ENCODE results near the gene GHITM.
A peak's percentile ranks its signal among the peaks of the same experiment; 100 is the strongest.
"Not testable (repeated sequence)": the region's sequence is repeated elsewhere in the genome, so short reads cannot be mapped to it uniquely, and the experiment has no call there.

The GHITM gene

GRCh38 chr10:84148006-84148597, 8.8 kb downstream of the GHITM start:
- DNase-seq = peak; percentile 8

DNA sequence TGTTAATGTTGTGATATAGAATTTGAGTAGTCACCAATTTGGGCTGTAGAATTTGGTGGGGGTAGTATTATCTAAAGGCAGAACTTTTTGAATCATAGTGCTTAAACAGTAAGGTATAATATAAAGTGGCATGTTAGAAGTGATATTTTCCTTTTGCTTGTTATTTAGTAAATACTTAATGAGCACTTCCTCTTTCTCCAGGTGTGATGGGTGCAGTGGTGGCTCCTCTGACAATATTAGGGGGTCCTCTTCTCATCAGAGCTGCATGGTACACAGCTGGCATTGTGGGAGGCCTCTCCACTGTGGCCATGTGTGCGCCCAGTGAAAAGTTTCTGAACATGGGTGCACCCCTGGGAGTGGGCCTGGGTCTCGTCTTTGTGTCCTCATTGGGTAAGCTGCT, 10.5 kb downstream of the GHITM start:
- DNase-seq = no peak

DNA sequence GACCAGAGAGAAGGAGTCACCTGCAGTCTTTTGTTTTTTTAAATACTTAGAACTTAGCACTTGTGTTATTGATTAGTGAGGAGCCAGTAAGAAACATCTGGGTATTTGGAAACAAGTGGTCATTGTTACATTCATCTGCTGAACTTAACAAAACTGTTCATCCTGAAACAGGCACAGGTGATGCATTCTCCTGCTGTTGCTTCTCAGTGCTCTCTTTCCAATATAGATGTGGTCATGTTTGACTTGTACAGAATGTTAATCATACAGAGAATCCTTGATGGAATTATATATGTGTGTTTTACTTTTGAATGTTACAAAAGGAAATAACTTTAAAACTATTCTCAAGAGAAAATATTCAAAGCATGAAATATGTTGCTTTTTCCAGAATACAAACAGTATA, 13.5 kb downstream of the GHITM start:
- DNase-seq = no peak

- no peak for DNase-seq
Observed at GRCh38 chr10:84155521-84155920, 16.2 kb downstream of the GHITM start.

DNA sequence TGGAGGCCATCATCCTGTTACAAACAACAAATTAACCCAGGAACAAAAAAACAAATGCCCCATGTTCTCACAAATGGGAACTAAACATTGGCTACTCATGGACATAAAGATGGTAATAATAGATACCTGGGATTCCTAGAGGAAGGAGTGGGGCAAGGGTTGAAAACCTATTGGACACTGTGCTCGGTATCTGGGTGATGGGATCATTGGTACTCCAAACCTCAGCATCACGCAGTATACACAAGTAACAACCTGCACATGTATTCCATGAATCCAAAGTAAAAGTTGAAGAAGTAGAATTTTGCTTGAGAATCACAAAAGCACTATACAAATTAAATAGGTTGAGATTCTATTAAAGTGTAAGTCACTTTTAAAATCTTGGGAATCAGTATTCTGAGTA, 16.7 kb downstream of the GHITM start:
- no peak for DNase-seq

DNA sequence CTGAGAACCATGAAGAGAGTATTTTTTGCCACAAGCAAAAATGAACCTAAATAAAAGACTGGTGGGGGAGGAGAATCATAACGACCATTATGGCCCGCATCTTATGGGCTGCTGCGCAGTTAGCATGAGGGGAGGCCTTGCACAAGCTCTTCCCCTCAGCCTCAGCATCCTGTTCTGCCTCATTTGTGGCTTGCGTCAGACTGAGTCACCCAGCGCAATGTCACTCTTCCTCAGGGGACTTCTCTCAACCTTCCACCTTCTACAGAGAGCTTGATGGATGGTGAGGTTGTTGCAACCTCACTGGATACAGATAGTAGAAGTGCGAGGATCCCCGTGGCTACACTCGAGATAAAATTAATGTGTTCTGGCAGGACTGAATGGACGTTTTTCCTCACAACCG, 17.5 kb downstream of the GHITM start:
- DNase-seq = no peak

DNA sequence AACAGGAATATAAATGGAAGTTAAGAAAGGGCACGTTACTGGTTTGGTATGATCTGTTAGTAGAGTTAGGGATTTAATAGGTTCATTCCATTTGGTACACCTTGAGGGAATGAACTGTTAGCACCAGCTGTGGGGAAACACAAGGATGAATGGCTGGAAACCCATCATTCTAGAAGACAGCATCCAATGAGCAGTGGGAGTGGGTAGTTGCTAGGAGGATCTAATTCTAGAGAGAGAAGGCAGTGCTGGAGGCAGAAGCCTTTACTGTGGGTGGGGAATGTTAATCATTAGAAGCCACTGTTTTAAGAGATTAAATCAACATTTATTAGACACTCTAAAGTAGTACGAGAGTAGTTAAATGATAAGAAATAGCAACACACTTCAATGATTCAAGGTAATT, 18.8 kb downstream of the GHITM start:
- no peak for DNase-seq

GRCh38 chr10:84158550-84158949, 19.2 kb downstream of the GHITM start:
- no peak for DNase-seq

DNA sequence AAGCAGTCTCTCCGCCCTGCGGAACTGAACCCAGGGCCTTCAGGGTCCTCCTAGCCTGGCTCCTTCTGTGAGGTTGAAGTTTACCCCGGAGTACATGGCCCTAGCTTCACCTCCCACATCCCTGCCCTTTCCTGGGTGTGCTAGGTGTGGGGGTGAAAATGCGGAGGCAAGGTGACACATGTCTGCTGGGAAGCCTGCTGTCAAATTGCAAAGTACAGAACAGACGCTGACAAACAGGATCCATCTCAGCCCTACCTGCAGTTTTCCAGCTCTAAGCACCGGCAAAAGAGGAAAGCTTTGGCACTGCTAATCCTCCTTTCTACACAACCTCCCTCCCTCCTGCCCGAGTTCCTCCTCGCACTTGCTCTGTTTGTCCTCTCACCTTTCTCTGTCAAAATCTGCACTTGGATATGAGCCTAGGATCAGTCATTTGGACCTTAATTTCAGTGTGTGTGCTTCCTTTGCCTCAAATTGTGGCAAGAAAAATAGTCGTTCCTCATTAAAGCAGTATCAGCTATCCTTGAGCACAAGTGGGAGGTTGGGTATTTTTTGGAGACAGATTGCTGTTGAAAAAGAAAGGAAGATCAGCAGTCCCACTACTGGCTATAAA, 19.9 kb downstream of the GHITM start:
- no peak for DNase-seq

GRCh38 chr10:84160663-84161362, 21.5 kb downstream of the GHITM start:
- DNase-seq = no peak

- DNase-seq = no peak
Observed at GRCh38 chr10:84163996-84164395, 24.7 kb downstream of the GHITM start.

GRCh38 chr10:84164442-84164841, 25.1 kb downstream of the GHITM start:
- no peak for DNase-seq

DNA sequence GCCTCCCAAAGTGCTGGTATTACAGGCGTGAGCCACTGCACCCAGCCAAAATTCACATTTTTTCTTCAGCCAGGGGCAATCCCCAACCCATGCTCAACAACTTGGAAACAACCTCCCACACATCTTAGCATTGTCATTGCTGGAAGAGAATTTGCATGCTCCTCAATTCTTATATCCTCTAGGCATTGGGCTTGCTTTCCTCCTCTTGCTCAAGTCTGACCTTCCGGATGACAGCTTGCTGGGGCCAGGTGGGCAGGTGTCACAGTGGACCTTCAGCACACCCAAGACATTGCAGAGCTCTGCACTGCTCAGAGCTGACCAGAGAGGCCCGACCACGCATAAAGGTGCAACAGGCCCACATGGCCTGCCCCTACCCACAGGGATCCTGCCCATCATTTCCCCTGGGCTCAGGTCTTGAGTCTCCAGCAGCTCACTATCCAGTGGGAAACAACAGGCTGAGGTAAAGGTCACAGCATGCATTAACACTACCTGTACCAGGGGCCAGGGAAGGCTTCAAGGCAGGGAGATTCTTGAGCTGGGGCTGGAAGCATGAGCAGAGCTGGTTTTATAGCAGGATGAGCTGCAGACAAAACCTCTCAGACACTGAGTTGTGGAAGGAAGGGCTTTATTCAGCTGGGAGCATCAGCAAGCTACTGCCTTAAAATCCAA, 27.4 kb downstream of the GHITM start:
- no peak for DNase-seq

- DNase-seq = not testable (repeated sequence)
Observed at GRCh38 chr10:84167289-84167653, 28.0 kb downstream of the GHITM start.

DNA sequence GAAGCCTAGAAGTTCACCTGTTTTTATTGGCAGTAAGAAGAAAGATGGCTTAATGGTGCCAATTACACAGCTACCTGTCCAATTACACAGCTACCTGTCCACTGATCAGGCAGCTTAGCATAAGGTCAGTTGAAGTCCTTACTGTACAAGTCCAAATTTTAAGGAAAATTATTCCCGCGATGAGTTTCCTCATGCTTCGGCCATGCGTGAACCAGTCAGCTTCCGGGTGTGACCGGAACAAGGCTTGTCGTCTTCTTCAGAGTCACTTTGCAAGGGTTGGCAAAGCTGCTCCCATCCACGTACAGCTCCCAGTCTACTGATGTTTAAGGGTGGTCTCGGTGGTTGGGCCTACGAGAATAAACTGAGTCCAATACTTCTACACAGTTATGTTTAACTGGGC, 29.1 kb downstream of the GHITM start:
- DNase-seq = not testable (repeated sequence)

GRCh38 chr10:84171237-84171636, 31.9 kb downstream of the GHITM start:
- not testable (repeated sequence) for DNase-seq

DNA sequence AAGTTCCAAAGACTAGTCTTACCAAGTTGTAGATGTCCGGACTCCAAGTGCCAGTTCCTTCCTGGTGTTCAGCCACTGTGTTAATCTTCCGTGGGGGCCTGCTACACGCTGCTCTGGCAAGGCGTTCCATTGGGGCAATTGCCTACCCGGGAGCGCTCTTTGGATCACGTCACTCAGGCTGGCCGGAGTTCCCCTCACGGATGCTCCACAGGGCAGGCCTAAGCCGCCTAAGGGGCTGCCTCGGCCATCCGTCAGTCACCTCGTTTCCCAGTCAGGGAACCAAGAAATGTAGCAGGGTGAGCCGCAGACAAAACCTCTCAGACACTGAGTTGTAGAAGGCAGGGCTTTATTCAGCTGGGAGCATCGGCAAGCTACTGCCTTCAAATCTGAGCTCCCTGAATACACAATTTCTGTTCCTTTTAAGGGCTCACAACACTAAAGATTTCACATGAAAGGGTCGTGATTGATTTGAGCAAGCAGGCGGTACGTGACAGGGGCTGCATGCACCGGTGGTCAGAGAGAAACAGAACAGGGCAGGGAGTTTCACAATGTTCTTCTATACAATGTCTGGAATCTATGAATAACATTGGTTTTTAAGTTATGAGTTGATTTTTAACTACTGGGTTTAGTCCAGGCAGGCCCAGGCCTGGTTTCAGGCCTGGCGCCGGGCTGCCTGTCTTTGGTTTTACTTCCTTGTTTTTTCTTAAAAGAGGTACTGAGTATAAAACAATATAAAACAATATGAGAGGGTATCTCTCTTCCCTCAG, 32.6 kb downstream of the GHITM start:
- not testable (repeated sequence) for DNase-seq

- DNase-seq = no peak
Observed at GRCh38 chr10:84172467-84173356, 33.4 kb downstream of the GHITM start.

GRCh38 chr10:84173501-84173929, 34.2 kb downstream of the GHITM start, which contains the start of gene GPR15LG:
Gene GPR15LG (plus strand): TSS chr10:84173801. CDS start chr10:84173852, 51 bp downstream.
- DNase-seq = no peak

- DNase-seq = no peak
Observed at GRCh38 chr10:84175436-84175835, 36.1 kb downstream of the GHITM start.

- DNase-seq = no peak
Observed at GRCh38 chr10:84176351-84176750, 37.0 kb downstream of the GHITM start.
